ENCODE measurements around the gene MAP3K2. TPM values are rescaled to one million over a fixed set of nuclear protein-coding genes. Genes with fewer than 3 reads are reported as not detected.

Gene MAP3K2
- total RNA-seq, 1 donor from 2014 or later, result 47.6 TPM

GRCh38 chr2:127255721-127256120, 132.1 kb downstream of the MAP3K2 start:
- Mint-ChIP-seq H3K27ac (no peak overlapping the region), H3K4me1 (no peaks in the 10 kb centered on the region), H3K9me3 (no peaks in the 10 kb centered on the region), H3K4me3 (no peak overlapping the region), H3K27me3 (ENCODE audit: low read depth) (no peaks in the 10 kb centered on the region), H3K36me3 (peaks cover 34% of the 10 kb centered on the region)
- no peak for DNase-seq (ENCODE audit: low spot score in 2 of 2, unreplicated experiment in 2 of 2)
- no peak for TF ChIP-seq CTCF (IDR thresholded peaks at IDR 0.05; ENCODE audit: unreplicated experiment)

DNA sequence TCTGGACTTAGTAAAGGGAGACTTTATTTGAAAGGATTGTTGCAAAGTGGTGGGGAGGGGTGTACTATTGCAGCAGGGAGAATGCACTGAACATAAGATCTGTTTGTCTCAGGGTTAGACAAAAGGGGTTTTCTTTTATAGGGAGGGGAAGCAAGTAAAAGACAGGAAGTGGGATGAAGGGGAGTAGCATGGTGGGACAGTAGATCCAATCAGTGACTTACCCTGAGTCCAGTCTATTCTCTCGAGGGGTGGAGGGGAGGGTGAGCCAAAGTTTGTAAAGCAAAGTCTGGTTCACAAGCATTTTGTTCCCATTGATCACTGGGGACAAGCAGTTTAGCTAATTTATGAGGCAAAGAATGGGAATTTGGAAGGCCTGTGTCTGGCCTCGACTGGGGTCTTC, 132.6 kb downstream of the MAP3K2 start:
- DNase-seq (ENCODE audit: low spot score in 2 of 2, unreplicated experiment in 2 of 2), result no peak
- TF ChIP-seq CTCF (IDR thresholded peaks at IDR 0.05; ENCODE audit: unreplicated experiment), result no peak
- H3K36me3 Mint-ChIP-seq, result peaks cover 32% of the 10 kb centered on the region
- H3K27me3 Mint-ChIP-seq (ENCODE audit: low read depth), result no peaks in the 10 kb centered on the region
- H3K9me3 Mint-ChIP-seq, result no peaks in the 10 kb centered on the region
- H3K27ac Mint-ChIP-seq, result no peak overlapping the region
- no peak overlapping the region for H3K4me3 Mint-ChIP-seq
- no peaks in the 10 kb centered on the region for H3K4me1 Mint-ChIP-seq

- DNase-seq (ENCODE audit: low spot score in 2 of 2, unreplicated experiment in 2 of 2), result no peak
- no peak overlapping the region for H3K4me3 Mint-ChIP-seq
- peaks cover 27% of the 10 kb centered on the region for H3K36me3 Mint-ChIP-seq
Observed at GRCh38 chr2:127254386-127254981, 133.3 kb downstream of the MAP3K2 start.

More at GRCh38 chr2:127254386-127254981, 133.3 kb downstream of the MAP3K2 start:
- TF ChIP-seq CTCF (IDR thresholded peaks at IDR 0.05; ENCODE audit: unreplicated experiment), result no peak
- H3K4me1 Mint-ChIP-seq, result no peaks in the 10 kb centered on the region
- no peak overlapping the region for H3K27ac Mint-ChIP-seq
- H3K9me3 Mint-ChIP-seq, result no peaks in the 10 kb centered on the region
- H3K27me3 Mint-ChIP-seq (ENCODE audit: low read depth), result no peaks in the 10 kb centered on the region

Small RNA genes within 50 kb of the gene (microRNA-seq; reads per million reads assigned to microRNA genes)
- 0.88 reads per million for gene MIR4783

Other genes starting within 250 kb of the MAP3K2 start
- gene CYP27C1, start 167.7 kb downstream of the MAP3K2 start, total RNA-seq, result 4.0 to 4.5 TPM (median 4.1 TPM) in 3 replicates
- gene ERCC3, start 93.8 kb downstream of the MAP3K2 start, total RNA-seq, result 60.6 to 62.6 TPM (median 62.0 TPM) in 3 replicates
- 0.24 to 0.25 TPM (median 0.25 TPM) in 3 replicates for gene PROC, start 30.5 kb upstream of the MAP3K2 start, total RNA-seq
- gene IWS1, start 138.5 kb upstream of the MAP3K2 start, total RNA-seq, result 47.0 to 47.9 TPM (median 47.6 TPM) in 3 replicates
- 0.04 to 0.55 TPM (median 0.25 TPM) in 3 replicates for gene MYO7B, start 147.7 kb upstream of the MAP3K2 start, total RNA-seq